OCI-LY1 (cell line): ENCODE measurements around the gene TMEM185B.

Experiments
- EZH2 ChIP-seq: fragments of 200-600 bp; sonication (generic), shearing (Covaris generic); IDR thresholded peaks from 2 replicates; pipeline ENCODE4 v1.8.0; 2017; ENCODE audit warnings: borderline replicate concordance, mixed run types, mild to moderate bottlenecking, antibody characterized with exemption, low read length, moderate library complexity, mixed read lengths
- TF ChIP-seq, protein P1 (sequence below): fragments of 200-600 bp; sonication (generic), shearing (Covaris generic); IDR thresholded peaks from 2 replicates; pipeline ENCODE4 v1.5.1; 2017; ENCODE audit warnings: mild to moderate bottlenecking, antibody characterized with exemption, low read length, moderate library complexity, mixed read lengths

DNA sequence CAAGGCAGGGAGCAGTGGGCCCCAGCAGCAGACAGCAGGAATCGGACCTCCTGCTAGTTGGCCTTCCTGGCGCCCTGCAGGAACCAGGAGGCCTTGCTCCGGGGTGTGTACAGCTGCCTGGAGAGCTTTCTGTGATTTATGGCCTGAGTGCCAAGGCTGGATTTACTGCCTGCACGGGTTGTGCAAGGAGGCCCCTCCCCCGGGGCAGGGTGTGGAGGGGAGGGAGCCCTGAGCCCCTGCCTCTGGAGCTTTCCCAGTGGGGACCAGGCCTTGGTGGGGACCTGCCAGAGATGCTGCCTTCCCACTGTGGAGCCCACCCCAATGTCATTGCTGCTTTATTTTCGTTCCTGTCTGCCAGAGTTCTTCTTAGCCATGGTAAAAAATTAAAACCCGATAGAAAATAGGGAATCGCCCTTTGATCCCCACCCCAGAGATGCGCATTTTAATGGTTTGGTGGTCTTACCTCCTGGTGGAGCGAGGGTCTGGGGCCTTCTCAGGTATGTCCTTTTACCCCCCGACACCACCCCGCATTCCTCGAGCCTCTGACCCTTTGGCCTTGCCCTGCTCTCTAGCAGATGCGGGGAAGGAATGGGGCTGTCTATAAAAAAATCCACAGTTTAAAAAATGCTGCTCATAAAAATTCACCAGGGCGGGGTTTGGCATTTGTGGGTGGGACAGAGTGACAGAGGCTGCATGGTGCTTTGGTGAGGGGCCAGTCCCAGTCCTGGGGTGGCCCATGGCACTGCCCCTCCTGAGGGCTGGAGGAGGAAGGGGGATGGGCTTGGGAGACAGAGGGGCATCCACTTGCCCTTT is 22.5 kb upstream of the TMEM185B start:
- TF ChIP-seq, protein P1, sequence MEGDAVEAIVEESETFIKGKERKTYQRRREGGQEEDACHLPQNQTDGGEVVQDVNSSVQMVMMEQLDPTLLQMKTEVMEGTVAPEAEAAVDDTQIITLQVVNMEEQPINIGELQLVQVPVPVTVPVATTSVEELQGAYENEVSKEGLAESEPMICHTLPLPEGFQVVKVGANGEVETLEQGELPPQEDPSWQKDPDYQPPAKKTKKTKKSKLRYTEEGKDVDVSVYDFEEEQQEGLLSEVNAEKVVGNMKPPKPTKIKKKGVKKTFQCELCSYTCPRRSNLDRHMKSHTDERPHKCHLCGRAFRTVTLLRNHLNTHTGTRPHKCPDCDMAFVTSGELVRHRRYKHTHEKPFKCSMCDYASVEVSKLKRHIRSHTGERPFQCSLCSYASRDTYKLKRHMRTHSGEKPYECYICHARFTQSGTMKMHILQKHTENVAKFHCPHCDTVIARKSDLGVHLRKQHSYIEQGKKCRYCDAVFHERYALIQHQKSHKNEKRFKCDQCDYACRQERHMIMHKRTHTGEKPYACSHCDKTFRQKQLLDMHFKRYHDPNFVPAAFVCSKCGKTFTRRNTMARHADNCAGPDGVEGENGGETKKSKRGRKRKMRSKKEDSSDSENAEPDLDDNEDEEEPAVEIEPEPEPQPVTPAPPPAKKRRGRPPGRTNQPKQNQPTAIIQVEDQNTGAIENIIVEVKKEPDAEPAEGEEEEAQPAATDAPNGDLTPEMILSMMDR = no peak
- no peak for TF ChIP-seq EZH2
